ENCODE data around the gene DEF6.

Gene DEF6

DNA sequence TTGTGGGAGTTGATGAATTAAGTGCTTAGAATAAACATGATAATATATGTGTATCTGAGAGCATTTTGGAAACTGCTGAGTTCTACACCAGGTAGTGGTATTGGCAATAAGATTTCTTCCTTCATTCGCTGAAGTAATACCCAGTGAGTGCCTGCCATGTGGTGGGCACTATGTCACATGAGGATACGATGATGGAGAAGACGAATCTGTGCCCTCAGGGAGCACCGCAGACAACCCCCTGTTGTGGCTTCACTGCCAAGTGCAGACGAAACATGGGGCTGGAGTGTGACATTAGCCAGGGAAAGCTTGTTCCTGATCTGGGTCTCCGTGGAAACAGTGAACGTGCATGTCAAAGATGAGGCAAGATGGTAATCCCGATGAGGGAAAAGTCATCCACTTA lies 30.2 kb upstream of the DEF6 start:
- Mint-ChIP-seq H3K4me1 (peaks cover 34% of the 10 kb centered on the region), H3K9me3 (no peaks in the 10 kb centered on the region), H3K27ac (no peak overlapping the region), H3K36me3 (peaks cover 6% of the 10 kb centered on the region), H3K4me3 (no peak overlapping the region)
- DNase-seq (ENCODE audit: low spot score in 2 of 2) (no peak), ATAC-seq (no peak)

GRCh38 chr6:35267897-35268296 lies 29.7 kb upstream of the DEF6 start:
- no peaks in the 10 kb centered on the region for H3K9me3 Mint-ChIP-seq
- DNase-seq (ENCODE audit: low spot score in 2 of 2): no peak
- H3K4me3 Mint-ChIP-seq: no peak overlapping the region
- ATAC-seq: no peak
- H3K27ac Mint-ChIP-seq: no peak overlapping the region
- peaks cover 29% of the 10 kb centered on the region for H3K4me1 Mint-ChIP-seq
- H3K36me3 Mint-ChIP-seq: peaks cover 6% of the 10 kb centered on the region

GRCh38 chr6:35272005-35272404 lies 25.6 kb upstream of the DEF6 start:
- no peak for ATAC-seq
- H3K4me3 Mint-ChIP-seq: no peak overlapping the region
- peaks cover 6% of the 10 kb centered on the region for H3K36me3 Mint-ChIP-seq
- H3K27ac Mint-ChIP-seq: no peak overlapping the region
- H3K9me3 Mint-ChIP-seq: no peaks in the 10 kb centered on the region
- peaks cover 14% of the 10 kb centered on the region for H3K4me1 Mint-ChIP-seq
- no peak for DNase-seq (ENCODE audit: low spot score in 2 of 2)

DNA sequence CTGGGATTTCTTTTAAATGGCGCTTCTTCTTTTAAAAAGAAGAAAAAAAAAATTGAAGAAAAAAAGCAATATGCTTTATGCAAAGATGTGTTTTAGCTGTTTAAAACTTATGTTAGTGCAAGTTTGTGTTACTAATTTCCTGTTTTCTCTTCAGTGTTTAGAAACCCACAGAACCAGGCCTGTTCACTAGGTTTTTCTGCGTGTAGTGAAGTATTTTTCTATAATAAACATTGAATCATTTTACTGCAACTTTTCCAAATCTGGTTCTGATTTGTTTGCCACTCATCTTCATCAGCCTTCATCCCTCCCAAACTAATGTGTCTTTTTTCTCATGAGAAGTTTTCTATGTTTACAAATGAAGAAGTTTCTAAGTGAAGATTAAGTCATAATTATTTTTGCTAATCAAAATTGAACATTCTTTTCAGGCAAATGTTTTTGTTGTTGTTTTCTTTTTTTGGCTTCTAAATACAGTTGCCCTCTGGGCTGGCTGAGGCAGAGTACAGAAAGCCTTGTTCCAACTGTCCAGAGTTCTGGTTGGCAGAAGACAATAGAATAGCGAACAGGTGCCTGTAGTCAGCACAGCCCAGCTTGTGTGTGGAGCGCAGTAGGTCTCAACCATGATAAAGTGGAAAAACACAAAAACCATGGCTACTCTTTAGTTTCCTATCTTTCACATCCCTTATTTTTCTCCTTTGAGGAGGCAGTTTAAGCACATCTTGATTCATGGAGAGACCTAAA lies 23.6 kb upstream of the DEF6 start:
- DNase-seq (ENCODE audit: low spot score in 2 of 2) (no peak), ATAC-seq (no peak)
- H3K4me1 Mint-ChIP-seq: peaks cover 13% of the 10 kb centered on the region
- peaks cover 6% of the 10 kb centered on the region for H3K36me3 Mint-ChIP-seq
- no peaks in the 10 kb centered on the region for H3K9me3 Mint-ChIP-seq
- H3K27ac Mint-ChIP-seq: no peak overlapping the region
- no peak overlapping the region for H3K4me3 Mint-ChIP-seq

DNA sequence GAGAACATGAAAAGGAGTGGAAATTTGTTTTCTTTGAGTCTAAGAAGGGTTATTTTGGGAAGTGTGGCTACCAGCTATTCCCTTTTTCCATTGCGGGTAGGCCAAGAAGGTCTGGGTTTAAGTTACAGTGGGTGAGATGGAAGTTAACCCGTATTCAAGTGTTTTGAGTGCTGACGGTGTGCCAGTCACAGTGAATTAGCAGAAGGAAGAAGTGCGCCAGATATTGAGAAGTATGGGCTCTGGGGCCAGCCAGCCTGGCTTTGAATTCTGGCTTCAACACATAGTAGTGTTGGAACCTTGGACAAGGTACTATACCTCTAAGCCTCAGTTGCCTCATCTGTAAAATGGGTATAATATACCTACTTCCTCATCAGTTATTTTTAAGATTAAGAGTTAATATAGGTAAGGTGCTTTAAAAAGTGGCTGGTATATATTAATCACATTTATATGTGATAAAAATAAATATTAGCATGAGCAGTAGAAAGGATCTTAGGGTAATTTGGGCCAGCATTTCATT lies 21.8 kb upstream of the DEF6 start:
- Mint-ChIP-seq H3K27ac (no peak overlapping the region), H3K4me3 (no peak overlapping the region), H3K36me3 (peaks cover 1% of the 10 kb centered on the region), H3K9me3 (no peaks in the 10 kb centered on the region), H3K4me1 (peaks cover 14% of the 10 kb centered on the region)
- DNase-seq (ENCODE audit: low spot score in 2 of 2): no peak
- ATAC-seq: no peak

DNA sequence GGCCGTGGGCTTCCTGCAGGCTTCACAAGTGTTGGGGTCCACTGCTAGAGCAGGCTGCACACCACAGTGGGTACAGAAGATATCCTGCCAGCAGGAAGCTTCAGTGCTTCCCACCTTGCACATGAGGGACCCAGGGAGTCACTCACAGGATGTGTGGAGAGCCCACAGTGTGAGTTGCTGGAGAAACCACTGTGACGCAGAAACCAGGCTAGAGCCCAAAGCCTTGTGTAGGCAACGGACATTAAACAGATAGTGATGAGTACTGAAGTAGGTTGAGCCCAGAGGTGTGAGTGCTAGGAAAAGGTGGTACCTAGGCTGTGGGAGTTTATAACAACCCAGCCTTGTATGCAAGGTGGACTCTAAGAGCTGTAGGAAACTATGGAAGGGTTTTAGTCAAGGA lies 18.9 kb upstream of the DEF6 start:
- H3K4me3 Mint-ChIP-seq: no peak overlapping the region
- H3K27ac Mint-ChIP-seq: no peak overlapping the region
- peaks cover 30% of the 10 kb centered on the region for H3K36me3 Mint-ChIP-seq
- ATAC-seq (no peak), DNase-seq (ENCODE audit: low spot score in 2 of 2) (no peak)
- H3K4me1 Mint-ChIP-seq: peaks cover 14% of the 10 kb centered on the region
- H3K9me3 Mint-ChIP-seq: no peaks in the 10 kb centered on the region

GRCh38 chr6:35280903-35281302 lies 16.7 kb upstream of the DEF6 start:
- peak overlapping the region; percentile 4 for H3K27ac Mint-ChIP-seq
- H3K9me3 Mint-ChIP-seq: no peaks in the 10 kb centered on the region
- peaks cover 6% of the 10 kb centered on the region for H3K4me1 Mint-ChIP-seq
- no peak overlapping the region for H3K4me3 Mint-ChIP-seq
- H3K36me3 Mint-ChIP-seq: peaks cover 52% of the 10 kb centered on the region
- ATAC-seq (no peak), DNase-seq (ENCODE audit: low spot score in 2 of 2) (no peak)

GRCh38 chr6:35282472-35282871 lies 15.1 kb upstream of the DEF6 start:
- H3K4me3 Mint-ChIP-seq: no peak overlapping the region
- no peak for DNase-seq (ENCODE audit: low spot score in 2 of 2)
- H3K36me3 Mint-ChIP-seq: peaks cover 68% of the 10 kb centered on the region
- ATAC-seq: no peak
- no peaks in the 10 kb centered on the region for H3K9me3 Mint-ChIP-seq
- H3K4me1 Mint-ChIP-seq: peaks cover 6% of the 10 kb centered on the region
- H3K27ac Mint-ChIP-seq: peak overlapping the region; percentile 26

- peaks cover 6% of the 10 kb centered on the region for H3K4me1 Mint-ChIP-seq
- H3K4me3 Mint-ChIP-seq: no peak overlapping the region
- ATAC-seq (no peak), DNase-seq (ENCODE audit: low spot score in 2 of 2) (no peak)
- H3K36me3 Mint-ChIP-seq: peaks cover 77% of the 10 kb centered on the region
- H3K9me3 Mint-ChIP-seq: no peaks in the 10 kb centered on the region
- H3K27ac Mint-ChIP-seq: peak overlapping the region; percentile 26
Measured at GRCh38 chr6:35283361-35283760, 14.3 kb upstream of the DEF6 start.

DNA sequence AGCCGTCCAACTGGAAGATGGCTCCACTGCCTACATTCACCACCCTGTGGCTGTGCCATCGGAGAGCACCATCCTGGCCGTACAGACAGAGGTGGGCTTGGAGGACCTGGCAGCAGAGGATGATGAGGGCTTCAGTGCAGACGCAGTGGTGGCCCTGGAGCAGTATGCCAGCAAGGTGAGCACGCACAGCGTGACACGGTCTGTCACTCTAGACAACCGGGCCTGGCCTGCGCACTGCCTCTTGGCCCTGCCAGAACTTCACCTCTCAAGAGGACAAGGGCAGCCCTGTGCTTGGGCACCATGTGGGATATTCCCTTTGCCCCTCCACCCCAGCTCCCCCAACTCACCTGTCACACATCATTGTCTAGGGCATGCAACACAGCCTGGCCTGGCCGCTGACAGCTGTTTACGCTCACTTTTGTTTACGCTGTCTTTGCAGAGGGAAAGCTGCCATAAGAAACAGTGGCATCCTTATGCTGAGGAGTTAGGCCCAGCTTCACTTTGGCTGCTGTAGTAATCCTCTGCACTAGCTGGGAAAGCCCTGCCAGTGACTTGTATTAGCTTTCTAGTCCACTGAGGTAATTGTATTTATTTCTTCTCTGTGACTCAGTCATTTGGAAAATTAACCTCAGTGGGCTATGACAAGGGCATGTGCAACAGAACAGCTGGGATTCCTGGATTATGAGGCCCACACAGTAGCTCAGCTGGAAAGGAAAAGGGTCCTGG lies 9.8 kb upstream of the DEF6 start:
- Mint-ChIP-seq H3K4me1 (no peaks in the 10 kb centered on the region), H3K9me3 (no peaks in the 10 kb centered on the region), H3K4me3 (no peak overlapping the region), H3K27ac (no peak overlapping the region), H3K36me3 (peaks cover 87% of the 10 kb centered on the region)
- DNase-seq (ENCODE audit: low spot score in 2 of 2): no peak
- ATAC-seq: no peak

DNA sequence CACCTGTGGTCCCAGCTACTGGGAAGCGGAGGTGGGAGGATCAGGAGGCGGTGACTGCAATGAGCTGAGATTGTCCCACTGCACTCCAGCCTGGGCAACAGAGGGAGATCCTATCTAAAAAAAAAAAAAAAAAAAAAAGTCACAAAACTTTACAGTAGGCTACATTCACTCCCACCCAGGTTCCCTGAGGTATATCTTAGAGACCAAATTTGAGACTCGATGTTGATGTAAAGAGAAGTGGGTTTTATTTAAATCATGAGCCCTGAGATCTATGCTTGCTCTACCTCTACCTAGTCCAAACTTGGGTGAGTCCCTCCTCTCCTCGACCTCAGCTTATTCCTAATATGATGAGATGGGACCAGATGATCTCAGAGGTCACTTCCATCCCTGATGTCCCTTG lies 8.8 kb upstream of the DEF6 start:
- Mint-ChIP-seq H3K9me3 (no peaks in the 10 kb centered on the region), H3K4me1 (no peaks in the 10 kb centered on the region), H3K27ac (peak overlapping the region; percentile 35), H3K36me3 (peaks cover 85% of the 10 kb centered on the region), H3K4me3 (no peak overlapping the region)
- ATAC-seq (no peak), DNase-seq (ENCODE audit: low spot score in 2 of 2) (no peak)

DNA sequence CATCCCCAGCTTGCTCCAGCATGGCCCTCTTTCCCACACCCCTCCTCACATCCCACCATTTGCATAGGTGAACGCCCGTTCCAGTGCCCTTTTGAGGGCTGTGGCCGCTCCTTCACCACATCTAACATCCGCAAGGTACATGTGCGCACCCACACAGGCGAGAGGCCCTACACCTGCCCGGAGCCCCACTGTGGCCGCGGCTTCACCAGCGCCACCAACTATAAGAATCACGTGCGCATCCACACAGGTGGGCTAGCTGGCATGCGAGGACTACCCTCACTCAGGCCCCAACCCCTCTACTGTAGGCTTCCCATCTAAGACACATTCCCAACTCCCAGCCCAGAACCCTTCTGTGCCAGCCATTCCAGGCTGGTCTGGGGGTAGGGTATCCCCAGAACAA lies 6.1 kb upstream of the DEF6 start:
- Mint-ChIP-seq H3K9me3 (no peaks in the 10 kb centered on the region), H3K27ac (no peak overlapping the region), H3K4me1 (peaks cover 6% of the 10 kb centered on the region), H3K36me3 (peaks cover 84% of the 10 kb centered on the region), H3K4me3 (no peak overlapping the region)
- DNase-seq (ENCODE audit: low spot score in 2 of 2) (no peak), ATAC-seq (no peak)

- DNase-seq (ENCODE audit: low spot score in 2 of 2) (no peak), ATAC-seq (no peak)
- H3K4me3 Mint-ChIP-seq: no peak overlapping the region
- no peaks in the 10 kb centered on the region for H3K9me3 Mint-ChIP-seq
- H3K36me3 Mint-ChIP-seq: peaks cover 74% of the 10 kb centered on the region
- peaks cover 10% of the 10 kb centered on the region for H3K4me1 Mint-ChIP-seq
- H3K27ac Mint-ChIP-seq: no peak overlapping the region
Measured at GRCh38 chr6:35292494-35292893, 5.1 kb upstream of the DEF6 start.

DNA sequence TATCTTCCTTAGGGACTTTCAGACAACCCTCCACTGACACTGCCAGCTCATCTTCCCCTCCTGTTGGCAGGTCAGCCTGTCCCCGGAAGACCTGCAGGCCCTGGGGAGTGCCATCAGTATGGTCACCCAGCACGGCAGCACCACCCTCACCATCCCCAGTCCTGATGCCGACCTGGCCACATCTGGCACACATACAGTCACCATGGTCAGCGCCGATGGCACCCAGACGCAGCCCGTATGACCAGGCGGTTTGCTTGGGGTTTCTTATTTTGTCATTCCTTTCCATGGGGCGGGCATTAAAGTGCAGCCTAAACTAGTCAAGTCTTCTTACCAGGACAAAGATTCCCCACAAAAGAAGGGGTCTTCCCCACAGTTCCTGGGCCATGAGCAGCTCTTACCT lies 3.9 kb upstream of the DEF6 start:
- H3K36me3 Mint-ChIP-seq: peaks cover 62% of the 10 kb centered on the region
- no peak for ATAC-seq

DNA sequence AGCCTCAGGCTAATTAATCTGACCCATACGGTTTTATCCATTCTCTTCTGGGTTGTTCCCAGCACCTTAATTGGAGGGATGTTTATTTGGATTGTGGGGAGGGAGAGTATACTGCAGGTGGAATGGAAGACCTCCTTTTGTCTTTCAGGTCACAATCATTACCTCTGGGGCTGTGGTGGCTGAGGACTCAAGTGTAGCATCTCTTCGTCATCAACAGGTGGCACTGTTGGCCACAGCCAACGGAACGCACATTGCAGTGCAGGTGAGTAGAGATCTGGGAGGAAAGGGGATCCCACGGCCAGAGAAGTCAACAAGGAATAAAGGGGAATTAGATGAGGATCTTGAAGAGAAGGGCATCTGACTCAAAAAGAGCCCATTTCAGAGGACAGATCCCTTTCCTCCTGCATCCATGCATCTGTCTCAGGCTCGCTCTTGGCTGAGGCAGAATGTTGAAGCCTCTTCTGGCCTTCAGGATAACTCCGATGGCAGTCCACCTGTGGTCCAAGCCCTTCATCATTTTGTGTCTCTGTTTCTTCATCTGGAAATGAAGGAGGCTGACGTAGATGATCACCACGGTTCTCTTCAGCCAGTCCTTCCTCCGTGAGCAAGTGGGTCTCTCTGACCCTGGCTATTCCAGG lies 3.2 kb upstream of the DEF6 start:
- Mint-ChIP-seq H3K36me3 (peaks cover 55% of the 10 kb centered on the region), H3K9me3 (no peaks in the 10 kb centered on the region), H3K27ac (peak overlapping the region; percentile 53), H3K4me3 (no peak overlapping the region), H3K4me1 (peaks cover 20% of the 10 kb centered on the region)
- ATAC-seq (no peak), DNase-seq (ENCODE audit: low spot score in 2 of 2) (no peak)

More for the DNA sequence above, 3.9 kb upstream of the DEF6 start:
- Mint-ChIP-seq H3K4me3 (no peak overlapping the region), H3K4me1 (peaks cover 12% of the 10 kb centered on the region), H3K9me3 (no peaks in the 10 kb centered on the region), H3K27ac (peak overlapping the region; percentile 53)
- no peak for DNase-seq (ENCODE audit: low spot score in 2 of 2)

- DNase-seq (ENCODE audit: low spot score in 2 of 2) (no peak), ATAC-seq (no peak)
- Mint-ChIP-seq H3K4me1 (peaks cover 26% of the 10 kb centered on the region), H3K27ac (no peak overlapping the region), H3K36me3 (peaks cover 55% of the 10 kb centered on the region), H3K4me3 (no peak overlapping the region), H3K9me3 (no peaks in the 10 kb centered on the region)
Measured at GRCh38 chr6:35295036-35295435, 2.6 kb upstream of the DEF6 start.

Data from stimulated activated effector memory CD8-positive, alpha-beta T cell treated with anti-CD3 and anti-CD28 coated beads, Interleukin-12 subunit alpha, Interleukin-12 subunit beta, amount 100 ng/mL, for 72 hours (primary cell).